ENCODE measurements around the gene HDAC8.

DNA sequence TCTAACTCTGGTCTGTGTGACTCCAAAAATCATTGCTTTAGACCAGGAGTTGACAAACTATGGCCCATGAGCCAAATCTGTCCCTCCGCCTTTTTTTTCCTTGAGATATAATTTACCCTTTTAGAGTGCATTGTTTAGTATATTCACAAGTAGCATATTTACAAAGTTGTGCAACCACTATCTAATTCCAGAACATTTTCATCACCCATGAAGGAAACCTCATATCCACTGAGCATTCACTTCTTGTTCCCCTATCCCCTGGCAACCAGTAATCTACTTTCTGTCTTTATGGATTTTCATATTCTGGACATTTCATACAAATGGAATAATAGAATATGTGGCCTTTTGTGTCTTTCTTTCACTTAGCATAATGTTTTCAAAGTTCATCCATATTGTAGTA is 199.5 kb downstream of the HDAC8 start:
- TF ChIP-seq, protein P1, sequence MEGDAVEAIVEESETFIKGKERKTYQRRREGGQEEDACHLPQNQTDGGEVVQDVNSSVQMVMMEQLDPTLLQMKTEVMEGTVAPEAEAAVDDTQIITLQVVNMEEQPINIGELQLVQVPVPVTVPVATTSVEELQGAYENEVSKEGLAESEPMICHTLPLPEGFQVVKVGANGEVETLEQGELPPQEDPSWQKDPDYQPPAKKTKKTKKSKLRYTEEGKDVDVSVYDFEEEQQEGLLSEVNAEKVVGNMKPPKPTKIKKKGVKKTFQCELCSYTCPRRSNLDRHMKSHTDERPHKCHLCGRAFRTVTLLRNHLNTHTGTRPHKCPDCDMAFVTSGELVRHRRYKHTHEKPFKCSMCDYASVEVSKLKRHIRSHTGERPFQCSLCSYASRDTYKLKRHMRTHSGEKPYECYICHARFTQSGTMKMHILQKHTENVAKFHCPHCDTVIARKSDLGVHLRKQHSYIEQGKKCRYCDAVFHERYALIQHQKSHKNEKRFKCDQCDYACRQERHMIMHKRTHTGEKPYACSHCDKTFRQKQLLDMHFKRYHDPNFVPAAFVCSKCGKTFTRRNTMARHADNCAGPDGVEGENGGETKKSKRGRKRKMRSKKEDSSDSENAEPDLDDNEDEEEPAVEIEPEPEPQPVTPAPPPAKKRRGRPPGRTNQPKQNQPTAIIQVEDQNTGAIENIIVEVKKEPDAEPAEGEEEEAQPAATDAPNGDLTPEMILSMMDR (IDR thresholded peaks at IDR 0.05), result no peak
- TF ChIP-seq POLR2A (IDR thresholded peaks at IDR 0.05), result no peak
